ENCODE measurements around the gene JARID2. TPM values are rescaled to one million over a fixed set of nuclear protein-coding genes. Genes with fewer than 3 reads are reported as not detected.

Gene JARID2
- total and polyA plus RNA-seq, 10 of the 15 experiments (the other 5 are each of a cell fraction or from before 2014, with no cell fraction given) = 4.2 to 21.6 (median 11.7) TPM

DNA sequence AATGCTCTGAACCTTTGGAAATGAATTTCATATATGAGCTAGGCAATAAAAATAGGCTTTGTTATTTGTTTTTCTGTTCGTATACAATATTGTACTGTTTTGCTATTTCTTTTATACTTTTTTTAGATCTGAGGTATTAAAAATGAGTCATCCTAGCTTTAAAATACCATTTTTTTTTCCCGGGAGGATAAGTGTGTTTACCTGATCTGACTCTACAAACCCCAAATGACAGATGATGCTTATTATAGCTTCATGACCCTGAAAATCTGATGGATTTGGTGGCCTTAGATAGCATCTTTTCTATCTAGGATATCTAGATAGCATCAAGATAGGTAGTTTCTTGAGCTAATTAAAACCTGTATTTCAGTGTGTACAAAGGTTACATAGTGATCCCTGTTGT is 210.6 kb downstream of the JARID2 start:
- Histone ChIP-seq H3K4me2 (ENCODE audit: control insufficient read depth, insufficient read depth) (no peak overlapping the region; the same call in 1 of the 2 replicates), H4K20me1 (ENCODE audit: control insufficient read depth, insufficient read depth) (no peaks in the 10 kb centered on the region), H3K79me2 (ENCODE audit: control insufficient read depth, insufficient read depth, low read length) (peaks cover 54% of the 10 kb centered on the region), H3K9me3 (replicated peaks; ENCODE audit: control insufficient read depth, insufficient read depth, low read length) (no peaks in the 10 kb centered on the region), H2AFZ (ENCODE audit: control insufficient read depth, low read depth, low read length) (no peak overlapping the region), H3K36me3 (ENCODE audit: control insufficient read depth in 2 of 2, insufficient read depth in 2 of 2, low read length in 1 of 2) (peaks cover 9 to 17% of the 10 kb centered on the region in 2 experiments), H3K27ac (ENCODE audit: control insufficient read depth, insufficient read depth) (no peak overlapping the region), H3K9ac (ENCODE audit: control insufficient read depth, insufficient read depth, low read length) (no peak overlapping the region), H3K4me1 (ENCODE audit: control insufficient read depth, insufficient read depth, low read length) (peaks cover 33% of the 10 kb centered on the region), H3K4me3 (no peak overlapping the region), H3K27me3 (replicated peaks in 1 of 2; ENCODE audit: control insufficient read depth in 2 of 2, insufficient read depth in 2 of 2, low read length in 1 of 2) (no peaks in the 10 kb centered on the region)
- ChIA-PET POLR2A (interaction anchor here (0.6 to 2.0 kb wide), 6 partner anchors 8 to 63 kb away, joined by 3 to 9 read pairs (median 4); no protein-coding TSS in a partner anchor), SMC1A (ENCODE audit: uncharacterized antibody, unreplicated experiment) (interaction anchor here (0.6 to 5.0 kb wide), 26 partner anchors 8 to 579 kb away, joined by 3 to 30 read pairs (median 5); no protein-coding TSS in a partner anchor), CTCF (interaction anchor here (0.7 to 3.5 kb wide), 13 partner anchors 9 to 167 kb away, joined by 3 to 23 read pairs (median 5); no protein-coding TSS in a partner anchor), RAD21 (ENCODE audit: unreplicated experiment) (interaction anchor here (0.9 to 3.3 kb wide), 9 partner anchors 14 to 202 kb away, joined by 3 to 17 read pairs (median 4); no protein-coding TSS in a partner anchor)
- ATAC-seq = no peak
- no TSS peak for BruUV-seq (replicated peaks)
- no peak for FAIRE-seq
- no peak for DNase-seq (ENCODE audit: low read depth, low spot score)
- in situ Hi-C loops (cut with MboI) = loop anchor here (25.0 kb wide), 1 partner anchor 1544 kb away; the partner anchor contains the start of gene RNF182
- WGBS (ENCODE audit: insufficient coverage, insufficient replicate concordance, low lambda C conversion rate, missing lambda C conversion rate) = 26% methylated on average over 2 of the region's 2 CpGs
- intact Hi-C loops (cut with micrococcal nuclease; ENCODE audit: unreplicated experiment) = no loop called here
- TF ChIP-seq NFXL1 (IDR thresholded peaks at IDR 0.05; ENCODE audit: borderline replicate concordance) (no peak), JUNB (IDR thresholded peaks at IDR 0.05) (peak; percentile 17; the same call in 1 of the 2 replicates)
- TF ChIP-seq, protein P1, sequence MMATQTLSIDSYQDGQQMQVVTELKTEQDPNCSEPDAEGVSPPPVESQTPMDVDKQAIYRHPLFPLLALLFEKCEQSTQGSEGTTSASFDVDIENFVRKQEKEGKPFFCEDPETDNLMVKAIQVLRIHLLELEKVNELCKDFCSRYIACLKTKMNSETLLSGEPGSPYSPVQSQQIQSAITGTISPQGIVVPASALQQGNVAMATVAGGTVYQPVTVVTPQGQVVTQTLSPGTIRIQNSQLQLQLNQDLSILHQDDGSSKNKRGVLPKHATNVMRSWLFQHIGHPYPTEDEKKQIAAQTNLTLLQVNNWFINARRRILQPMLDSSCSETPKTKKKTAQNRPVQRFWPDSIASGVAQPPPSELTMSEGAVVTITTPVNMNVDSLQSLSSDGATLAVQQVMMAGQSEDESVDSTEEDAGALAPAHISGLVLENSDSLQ (IDR thresholded peaks at IDR 0.05) = no peak

DNA sequence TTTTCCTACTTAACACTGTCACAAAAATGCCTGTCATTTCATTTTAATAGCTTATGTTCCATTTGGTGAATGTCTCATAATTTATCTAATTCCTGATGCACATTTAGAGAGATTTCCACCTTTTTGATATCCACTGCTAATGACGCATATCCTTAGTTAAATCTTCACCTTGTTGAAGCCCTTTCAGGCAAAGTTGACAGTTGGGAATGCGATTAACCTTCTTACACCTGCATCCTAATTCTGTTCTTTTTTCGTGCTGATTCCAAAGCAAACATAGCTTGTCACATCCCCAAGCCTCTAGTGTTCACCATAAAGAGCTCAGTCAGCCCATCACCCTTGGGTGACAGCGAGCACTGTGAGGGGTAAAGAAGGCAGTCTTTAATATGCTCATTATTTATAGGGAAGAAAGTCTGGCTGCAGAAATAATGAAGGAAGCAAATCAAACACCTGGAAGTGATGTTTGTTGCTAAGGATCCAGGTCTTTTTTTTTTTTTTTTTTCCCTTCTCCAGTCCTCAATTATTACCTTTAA is 211.3 kb downstream of the JARID2 start:
- intact Hi-C loops (cut with micrococcal nuclease; ENCODE audit: unreplicated experiment) = no loop called here
- no peak for FAIRE-seq
- no peaks in the 10 kb centered on the region for H4K20me1 ChIP-seq (ENCODE audit: control insufficient read depth, insufficient read depth)
- TF ChIP-seq, protein P2, sequence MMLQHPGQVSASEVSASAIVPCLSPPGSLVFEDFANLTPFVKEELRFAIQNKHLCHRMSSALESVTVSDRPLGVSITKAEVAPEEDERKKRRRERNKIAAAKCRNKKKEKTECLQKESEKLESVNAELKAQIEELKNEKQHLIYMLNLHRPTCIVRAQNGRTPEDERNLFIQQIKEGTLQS (IDR thresholded peaks at IDR 0.05; ENCODE audit: borderline replicate concordance, extremely low read depth, low read depth, low read length) = no peak
- TF ChIP-seq EP300 (IDR thresholded peaks at IDR 0.05; ENCODE audit: borderline replicate concordance in 1 of 2, control insufficient read depth in 1 of 2, low read depth in 2 of 2, low read length in 2 of 2) (no peak), PML (IDR thresholded peaks at IDR 0.05; ENCODE audit: low read length) (no peak), CBFB (IDR thresholded peaks at IDR 0.05; ENCODE audit: low read depth) (no peak), RBBP5 (conservative IDR thresholded peaks at IDR 0.05) (no peak), MLLT1 (IDR thresholded peaks at IDR 0.05) (no peak), CHD4 (IDR thresholded peaks at IDR 0.05) (no peak), PAX5 (IDR thresholded peaks at IDR 0.05; ENCODE audit: borderline replicate concordance, low read depth, low read length) (no peak), NR2C1 (IDR thresholded peaks at IDR 0.05) (no peak), NRF1 (conservative IDR thresholded peaks at IDR 0.05; ENCODE audit: low read depth, low read length) (no peak), IRF4 (IDR thresholded peaks at IDR 0.05; ENCODE audit: low read depth, low read length) (no peak)

More for the DNA sequence above, 211.3 kb downstream of the JARID2 start:
- Histone ChIP-seq H3K4me3 (no peak overlapping the region), H3K27ac (ENCODE audit: control insufficient read depth, insufficient read depth) (peak overlapping the region; percentile 37; the same call in 1 of the 2 replicates), H3K9me3 (replicated peaks; ENCODE audit: control insufficient read depth, insufficient read depth, low read length) (no peaks in the 10 kb centered on the region), H3K36me3 (ENCODE audit: control insufficient read depth in 2 of 2, insufficient read depth in 2 of 2, low read length in 1 of 2) (peaks cover 9 to 17% of the 10 kb centered on the region in 2 experiments), H3K4me1 (ENCODE audit: control insufficient read depth, insufficient read depth, low read length) (peaks cover 25% of the 10 kb centered on the region), H2AFZ (ENCODE audit: control insufficient read depth, low read depth, low read length) (no peak overlapping the region), H3K79me2 (ENCODE audit: control insufficient read depth, insufficient read depth, low read length) (peaks cover 51% of the 10 kb centered on the region), H3K9ac (ENCODE audit: control insufficient read depth, insufficient read depth, low read length) (no peak overlapping the region; the same call in 1 of the 2 replicates), H3K27me3 (replicated peaks in 1 of 2; ENCODE audit: control insufficient read depth in 2 of 2, insufficient read depth in 2 of 2, low read length in 1 of 2) (no peaks in the 10 kb centered on the region), H3K4me2 (ENCODE audit: control insufficient read depth, insufficient read depth) (peak overlapping the region; percentile 81)
- ChIA-PET RAD21 (ENCODE audit: unreplicated experiment) (interaction anchor here (0.6 to 3.3 kb wide), 13 partner anchors 10 to 349 kb away, joined by 3 to 17 read pairs (median 3); no protein-coding TSS in a partner anchor), CTCF (interaction anchor here (0.6 to 3.5 kb wide), 19 partner anchors 10 to 748 kb away, joined by 3 to 23 read pairs (median 4); no protein-coding TSS in a partner anchor), POLR2A (interaction anchor here (0.7 to 2.0 kb wide), 9 partner anchors 9 to 159 kb away, joined by 3 to 9 read pairs (median 4); no protein-coding TSS in a partner anchor), SMC1A (ENCODE audit: uncharacterized antibody, unreplicated experiment) (interaction anchor here (0.5 to 5.0 kb wide), 31 partner anchors 9 to 755 kb away, joined by 3 to 30 read pairs (median 5); no protein-coding TSS in a partner anchor)
- DNase-seq (ENCODE audit: low read depth, low spot score) (no peak), ATAC-seq (no peak)
- no TSS peak for BruUV-seq (replicated peaks)
- 100% methylated on average over 4 of the region's 4 CpGs for WGBS (ENCODE audit: insufficient coverage, insufficient replicate concordance, low lambda C conversion rate, missing lambda C conversion rate)
- in situ Hi-C loops (cut with MboI) = loop anchor here (25.0 kb wide), 1 partner anchor 1545 kb away; the partner anchor contains the start of gene RNF182
